GM19043 (cell line): ENCODE measurements around the gene ZNF362.
A peak's percentile ranks its signal among the peaks of the same experiment; 100 is the strongest.

Source experiments
- ATAC-seq: cut with Tn5 transposase; IDR thresholded peaks from one replicate; pipeline ENCODE4 v1.9.1; 2021; ENCODE audit warnings: low read depth; ENCODE audit not compliant: unreplicated experiment

ZNF362 gene

GRCh38 chr1:33341190-33341589, 84.9 kb downstream of the ZNF362 start:
- ATAC-seq = no peak

DNA sequence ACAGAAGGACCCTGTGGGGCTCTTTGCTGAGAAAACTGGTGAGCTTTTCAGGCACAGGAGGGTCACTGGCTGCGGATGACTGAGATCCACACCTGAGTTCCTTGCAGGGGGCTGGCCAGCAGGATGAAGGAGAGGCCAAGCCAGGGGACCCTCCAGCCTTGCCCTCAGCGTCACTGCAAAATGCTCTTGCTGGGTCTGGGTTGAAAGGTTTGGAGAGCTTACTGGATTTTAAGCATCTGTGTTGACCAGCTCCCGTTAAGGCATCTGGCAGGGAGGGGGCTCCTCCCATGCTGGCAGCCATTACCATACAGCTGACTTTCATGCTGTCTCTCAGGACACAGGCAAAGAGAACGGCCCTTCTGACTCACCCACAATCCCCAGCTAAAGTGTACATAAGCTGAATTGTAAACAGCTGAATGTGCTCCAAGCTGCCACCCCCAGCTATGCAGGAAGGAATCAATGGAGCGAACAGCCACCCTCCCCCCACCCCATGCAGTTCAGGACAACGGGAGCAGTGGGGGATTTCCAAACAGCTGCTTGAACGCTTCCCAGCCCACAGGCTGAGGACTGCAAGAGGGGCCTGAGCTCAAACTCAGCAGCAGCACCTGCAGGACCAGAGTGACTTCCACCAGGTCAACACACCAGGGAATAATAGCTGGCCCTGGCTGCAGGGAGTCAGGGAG, 85.9 kb downstream of the ZNF362 start:
- no peak for ATAC-seq

- ATAC-seq = no peak
Observed at GRCh38 chr1:33343539-33343938, 87.2 kb downstream of the ZNF362 start.

DNA sequence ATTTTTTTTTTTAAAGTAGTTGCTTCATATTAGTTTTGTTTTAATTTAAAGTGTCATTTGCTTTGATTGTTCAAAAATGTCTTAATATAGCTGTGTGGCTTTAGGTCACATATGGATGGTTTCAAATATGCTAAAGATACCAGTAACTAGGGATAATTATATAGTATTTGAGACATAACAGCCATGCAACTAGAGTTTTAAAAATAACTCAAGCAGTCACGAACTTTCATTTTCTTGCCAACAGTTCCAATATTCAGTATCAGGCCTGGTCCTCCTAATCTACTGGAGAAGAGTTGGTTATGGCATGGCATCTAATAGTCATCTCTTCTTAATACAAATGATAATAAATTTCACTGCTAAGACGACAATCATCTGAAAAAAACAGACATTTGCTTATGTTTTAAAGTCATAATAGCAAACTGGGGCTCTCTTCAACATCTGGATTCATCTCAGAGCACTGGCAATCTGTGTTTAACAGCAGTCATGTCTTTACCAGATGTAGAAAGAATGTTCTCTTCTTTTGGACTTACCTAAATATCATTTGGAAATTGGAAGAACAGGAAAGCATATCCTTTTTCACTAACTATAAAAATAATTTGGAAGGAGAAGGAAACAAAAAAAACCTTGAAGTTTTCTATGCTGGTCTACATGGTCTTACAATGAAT, 88.7 kb downstream of the ZNF362 start:
- ATAC-seq = no peak

DNA sequence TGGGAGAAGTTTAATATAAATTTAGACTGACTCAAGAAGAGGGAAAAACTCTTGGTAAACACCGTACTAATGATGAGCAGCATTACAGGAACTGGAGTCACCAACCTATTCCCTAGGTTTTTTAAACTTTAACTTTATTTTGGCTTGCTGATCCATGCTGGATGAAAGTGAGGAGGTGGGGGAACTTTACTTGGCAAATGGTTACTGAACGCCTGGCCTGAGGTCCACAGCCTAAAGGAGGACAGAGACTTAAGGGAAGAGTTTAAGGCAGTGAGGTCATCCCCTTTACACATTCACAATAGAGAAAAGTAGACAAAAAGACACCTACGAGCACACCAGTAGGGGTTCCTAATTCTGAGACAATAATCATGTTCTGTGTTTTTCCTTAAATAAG, 90.2 kb downstream of the ZNF362 start:
- ATAC-seq = no peak

DNA sequence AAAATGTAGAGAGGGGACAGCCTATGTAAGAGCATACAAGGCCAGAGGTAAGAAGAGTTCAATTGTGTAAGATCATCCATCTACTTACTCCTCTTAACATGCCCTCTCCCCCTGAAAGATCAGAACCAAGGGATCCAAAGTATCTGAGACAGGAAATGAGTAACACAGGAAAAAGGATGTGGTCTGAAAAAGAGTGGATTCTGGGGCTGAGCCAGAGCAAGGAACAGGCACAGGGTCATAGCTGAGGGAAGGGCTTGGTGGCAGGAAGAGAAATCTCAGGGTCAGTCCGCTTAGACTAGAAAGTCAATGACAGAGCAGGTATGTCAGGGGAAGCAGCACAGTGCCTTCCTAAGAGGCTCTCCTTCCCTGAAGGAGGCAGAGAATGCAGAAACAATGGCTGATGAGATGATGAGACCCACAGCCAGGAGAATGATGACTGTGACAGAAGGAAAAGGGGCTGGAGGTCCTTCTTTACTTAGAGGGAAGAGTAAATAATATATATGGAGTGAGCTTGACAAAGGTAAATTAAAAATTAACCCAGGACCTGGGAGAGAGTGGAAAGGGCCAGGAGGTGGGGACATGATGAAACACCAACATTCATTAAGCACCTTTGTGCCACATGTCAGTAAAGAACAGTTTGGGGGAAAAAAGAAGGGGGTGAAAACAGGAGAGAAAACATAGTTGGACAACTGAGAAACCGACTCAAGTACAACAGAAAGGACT, 90.8 kb downstream of the ZNF362 start:
- no peak for ATAC-seq

DNA sequence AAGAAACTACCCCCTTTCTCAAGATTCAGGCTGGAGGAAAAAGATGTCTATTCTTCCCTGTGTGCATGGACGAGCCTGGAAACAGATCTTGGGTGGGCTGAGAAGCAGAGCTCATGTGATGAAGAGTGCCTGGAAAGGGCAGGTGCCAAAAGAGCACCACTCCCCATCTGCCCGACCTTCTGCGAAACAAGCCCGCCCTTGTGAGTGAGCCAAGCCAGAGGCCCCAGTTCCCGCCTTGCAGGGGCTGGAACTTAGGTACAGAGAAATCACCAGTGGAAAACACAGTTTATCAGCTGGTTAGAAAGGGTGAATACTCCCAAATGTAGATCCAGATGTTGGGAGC, 91.3 kb downstream of the ZNF362 start:
- ATAC-seq = no peak

- no peak for ATAC-seq
Observed at GRCh38 chr1:33348194-33348593, 91.9 kb downstream of the ZNF362 start.

DNA sequence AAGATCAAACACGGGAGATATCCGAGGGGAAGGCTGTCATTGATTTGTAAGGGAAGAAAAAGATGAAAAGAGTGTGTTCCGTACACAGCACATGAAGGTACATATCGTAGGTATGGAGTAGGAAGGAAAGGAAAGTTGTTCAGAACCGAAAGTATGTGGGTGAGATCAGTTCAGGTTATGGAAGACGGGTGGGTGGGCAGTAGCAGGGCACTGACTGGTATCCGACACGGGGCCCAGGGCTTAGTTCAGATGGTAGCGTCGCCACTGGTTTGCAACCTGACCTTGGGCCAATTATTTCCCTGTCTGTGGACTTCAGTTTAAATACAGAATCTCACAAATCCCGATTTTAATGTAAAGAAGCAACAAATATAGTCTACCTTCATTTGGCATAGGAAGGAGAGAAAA, 92.4 kb downstream of the ZNF362 start:
- ATAC-seq = no peak

- peak; percentile 19 for ATAC-seq
Observed at GRCh38 chr1:33349081-33349759, 92.9 kb downstream of the ZNF362 start.

- peak; percentile 79 for ATAC-seq
Observed at GRCh38 chr1:33349778-33350610, 93.7 kb downstream of the ZNF362 start.
